Stimulated activated CD8-positive, alpha-beta memory T cell treated with anti-CD3 and anti-CD28 coated beads, Interleukin-7, amount 100 ng/mL, for 24 hours (primary cell): Measurements from ENCODE around the gene IL15.
"Not testable (repeated sequence)": the region's sequence is repeated elsewhere in the genome, so short reads cannot be mapped to it uniquely, and the experiment has no call there.

ENCODE experiments used
- DNase-seq: peaks from one replicate; pipeline ENCODE4 v3.0.0-alpha.2; 2020; ENCODE audit warnings: low read depth

The IL15 gene

DNA sequence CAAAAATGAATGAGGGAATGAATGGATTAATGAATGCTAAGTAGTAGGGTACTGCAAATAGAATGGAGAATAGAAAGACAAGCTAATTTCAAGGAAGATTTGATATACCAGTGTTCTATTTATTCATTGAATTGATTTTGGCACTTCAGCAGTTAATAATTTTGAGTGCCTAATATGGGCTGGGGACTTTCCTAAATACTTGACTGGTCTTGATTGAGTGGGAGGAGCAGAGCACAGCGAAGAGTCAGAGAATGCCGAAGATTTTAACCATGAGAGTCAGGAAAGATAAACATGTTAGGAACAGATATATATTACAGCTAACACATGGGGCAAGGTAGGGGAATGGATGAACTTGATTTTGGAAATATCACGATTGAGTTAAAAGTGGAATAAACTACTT, 10.6 kb downstream of the IL15 start:
- DNase-seq = no peak

DNA sequence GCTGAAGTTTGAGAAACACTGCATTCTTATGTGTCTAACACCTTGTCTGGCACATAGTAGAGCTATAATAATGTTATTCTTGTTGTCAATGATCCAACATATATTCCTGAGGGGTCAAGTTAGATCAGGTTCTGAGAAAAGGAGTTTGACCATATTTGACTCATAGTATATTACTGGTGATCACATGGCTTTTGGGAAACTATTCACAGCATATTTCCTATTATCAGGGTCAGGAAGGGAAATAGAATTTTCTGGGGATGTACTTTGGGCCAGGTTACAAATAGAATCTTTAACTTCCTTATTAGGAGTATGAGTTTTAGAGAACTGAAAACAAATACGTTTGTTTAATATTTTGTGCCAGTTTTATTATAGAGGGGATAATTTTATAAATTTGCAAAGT, 11.6 kb downstream of the IL15 start:
- no peak for DNase-seq

DNA sequence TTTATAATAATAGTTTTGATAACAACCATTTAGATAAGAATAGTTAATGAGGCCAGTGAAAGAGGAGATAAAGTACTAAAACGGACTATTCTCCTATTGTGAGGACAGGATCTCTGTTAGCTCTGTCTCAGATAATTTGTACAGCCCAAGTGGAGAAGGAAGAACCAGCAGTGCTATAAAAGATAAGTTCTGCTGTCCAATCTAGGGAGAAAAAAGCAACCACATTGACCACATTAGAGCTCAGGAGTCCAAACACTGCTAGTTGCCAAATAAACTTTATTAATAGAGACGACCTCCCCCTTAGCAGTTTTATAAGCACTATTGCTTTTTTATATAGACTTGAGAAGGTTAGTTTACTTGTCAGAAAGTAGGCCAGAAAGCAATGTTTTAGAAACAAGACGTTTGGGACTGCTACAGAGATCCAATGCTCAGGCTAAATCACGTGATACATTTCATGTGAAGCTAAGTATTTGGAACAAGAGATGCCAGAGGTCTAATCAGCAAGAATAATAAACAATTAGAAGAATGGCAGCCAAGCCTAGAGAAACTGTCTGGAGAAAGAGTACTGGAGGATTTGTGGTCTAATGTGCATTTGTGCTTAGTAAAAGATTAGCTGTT, 15.9 kb downstream of the IL15 start:
- DNase-seq = no peak

DNA sequence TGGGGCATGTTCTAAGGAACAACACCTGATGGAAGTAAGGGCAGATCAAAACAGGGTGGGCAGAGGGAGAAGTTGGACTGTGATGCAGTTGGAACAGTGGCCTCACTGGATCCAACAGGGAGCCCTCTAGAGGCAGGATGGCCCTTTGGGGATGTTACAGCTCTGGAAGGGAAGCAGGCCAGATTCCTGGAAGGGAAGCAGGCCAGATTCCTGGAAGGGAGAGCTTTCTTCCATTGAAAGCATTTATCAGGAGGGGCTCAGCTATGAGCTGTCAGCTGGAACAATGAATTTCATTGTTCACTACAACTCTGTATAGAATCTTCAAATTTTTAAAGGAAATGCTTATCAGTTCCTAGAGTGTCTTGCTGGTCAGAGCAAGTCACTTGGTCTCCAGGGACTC, 17.7 kb downstream of the IL15 start:
- DNase-seq = no peak

DNA sequence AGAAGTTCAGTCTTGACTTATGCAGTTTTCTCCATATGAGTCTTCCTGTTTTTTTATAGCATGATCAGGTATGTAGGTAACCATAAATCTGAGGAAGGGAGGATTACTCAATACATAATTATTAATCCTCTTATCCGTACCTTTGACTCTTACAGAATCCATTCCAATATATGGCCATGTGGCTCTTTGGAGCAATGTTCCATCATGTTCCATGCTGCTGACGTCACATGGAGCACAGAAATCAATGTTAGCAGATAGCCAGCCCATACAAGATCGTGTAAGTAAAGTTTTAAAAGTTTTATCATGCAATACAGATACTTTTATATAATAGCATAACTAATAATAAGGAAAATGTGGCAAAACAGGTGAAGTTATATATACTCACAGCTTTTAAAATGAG, 19.6 kb downstream of the IL15 start:
- DNase-seq = no peak

DNA sequence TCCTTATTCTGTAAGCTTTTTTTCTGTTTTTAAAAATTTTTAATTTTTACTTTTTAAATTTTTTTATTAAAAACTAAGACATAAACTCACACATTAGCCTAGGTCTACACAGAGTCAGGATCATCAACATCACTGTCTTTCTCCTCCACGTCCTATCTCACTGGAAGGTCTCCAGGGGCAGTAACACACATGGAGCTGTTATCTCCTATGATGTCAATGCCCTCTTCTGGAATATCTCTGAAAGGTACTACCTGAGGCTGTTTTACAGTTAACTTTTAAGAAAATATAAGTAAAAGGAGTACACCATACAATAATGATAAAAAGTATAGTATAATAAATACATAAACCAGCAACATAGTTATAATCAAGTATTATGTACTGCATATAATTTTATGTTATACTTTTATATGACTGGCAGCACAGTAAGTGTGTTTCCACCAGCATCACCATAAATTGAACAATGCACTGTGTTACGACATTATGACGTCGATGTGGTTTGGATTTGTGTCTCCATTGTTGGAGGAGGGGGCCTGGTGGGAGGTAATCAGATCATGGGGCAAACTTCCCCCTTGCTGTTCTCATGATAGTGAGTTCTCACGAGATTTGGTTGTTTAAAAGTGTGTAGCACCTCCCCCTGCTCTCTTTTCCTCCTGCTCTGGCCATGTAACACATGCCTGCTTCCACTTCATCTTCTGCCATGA, 21.3 kb downstream of the IL15 start:
- DNase-seq = no peak

DNA sequence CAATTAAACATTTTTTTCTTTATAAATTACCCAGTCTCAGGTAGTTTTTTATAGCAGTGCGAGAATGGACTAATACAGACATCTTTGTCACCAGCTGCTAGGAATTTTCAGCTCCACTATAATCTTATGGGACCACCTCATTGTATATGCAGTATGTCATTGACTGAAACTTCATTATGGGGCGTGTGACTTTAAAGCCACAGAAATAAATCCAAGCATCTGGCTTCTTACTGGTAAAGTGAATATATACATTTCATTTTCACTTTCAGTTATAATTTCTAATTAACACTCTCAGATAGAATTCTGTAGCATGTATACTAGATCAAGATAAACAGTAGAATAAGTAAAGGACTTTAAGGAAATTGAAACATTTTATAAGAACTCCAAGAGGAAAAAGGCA, 21.9 kb downstream of the IL15 start:
- no peak for DNase-seq

DNA sequence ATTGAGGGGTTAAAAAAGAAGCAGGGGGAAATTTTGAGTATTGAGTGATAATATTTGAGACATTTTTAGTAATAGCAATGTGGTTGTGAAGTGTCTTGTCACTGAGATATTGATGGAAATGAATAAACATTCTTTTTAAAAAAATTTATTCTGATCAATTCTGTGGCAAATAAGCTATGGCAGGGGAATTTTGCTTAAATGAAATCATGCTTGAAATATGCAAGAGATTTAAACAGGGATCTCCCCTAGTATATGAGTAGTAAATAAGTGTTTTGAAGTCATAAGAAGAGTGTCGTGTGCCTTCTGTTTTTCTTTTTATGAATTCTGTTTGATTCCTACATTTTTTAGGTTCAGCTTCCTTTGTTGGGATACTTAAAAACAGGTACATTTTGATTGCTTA, 23.2 kb downstream of the IL15 start:
- no peak for DNase-seq

DNA sequence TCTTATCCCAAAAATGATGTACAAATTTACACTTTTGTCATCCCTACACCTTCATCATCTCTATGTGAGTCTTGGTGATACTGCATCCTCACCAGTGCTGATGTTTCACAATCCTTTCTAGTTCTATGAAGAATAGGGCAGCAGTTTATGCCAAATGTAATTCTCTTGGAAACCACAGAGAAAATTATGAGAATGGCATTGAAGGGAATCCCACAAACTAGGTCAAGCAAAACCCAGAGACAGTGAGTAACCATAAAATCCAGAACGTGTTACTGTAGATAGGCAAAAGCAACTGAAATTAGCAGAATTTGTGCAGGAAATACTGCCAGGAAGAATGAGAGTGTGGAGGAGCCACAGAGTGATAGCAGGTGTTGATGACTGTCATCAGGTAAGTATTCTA, 24.5 kb downstream of the IL15 start:
- DNase-seq = no peak

DNA sequence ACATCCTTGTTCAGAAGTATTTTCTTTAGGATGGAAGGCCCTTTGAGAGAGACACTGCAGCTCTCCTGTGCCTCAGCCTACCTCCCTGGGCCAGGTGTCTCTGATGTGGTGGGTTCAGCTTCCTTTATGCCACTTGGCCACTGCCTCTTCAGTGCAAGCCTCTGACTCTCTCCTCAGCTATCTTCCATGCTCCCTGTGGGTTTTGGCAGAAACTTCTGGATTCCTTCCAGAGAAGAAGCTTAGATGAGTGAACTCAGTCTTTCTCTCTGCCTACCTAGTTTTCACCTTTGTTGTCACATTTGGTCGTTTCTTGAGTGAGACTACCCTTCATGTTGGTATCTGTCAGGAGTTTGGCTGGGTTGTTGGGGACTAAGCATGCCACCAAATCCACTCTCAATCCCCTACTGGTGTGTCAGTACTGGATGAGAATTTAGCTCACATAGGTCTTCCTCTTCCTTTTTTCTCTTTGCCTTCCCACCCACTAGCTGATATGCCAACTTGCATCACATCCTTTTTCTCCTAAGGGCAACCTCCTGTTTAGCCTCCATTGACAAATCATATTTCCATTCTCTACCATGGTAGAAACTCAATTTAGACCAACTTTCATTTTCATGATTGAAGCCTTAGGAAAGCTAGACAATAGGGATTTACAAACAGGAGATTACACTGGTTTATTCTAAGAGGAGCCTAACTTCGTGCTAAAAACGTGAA, 32.0 kb downstream of the IL15 start:
- DNase-seq = no peak

DNA sequence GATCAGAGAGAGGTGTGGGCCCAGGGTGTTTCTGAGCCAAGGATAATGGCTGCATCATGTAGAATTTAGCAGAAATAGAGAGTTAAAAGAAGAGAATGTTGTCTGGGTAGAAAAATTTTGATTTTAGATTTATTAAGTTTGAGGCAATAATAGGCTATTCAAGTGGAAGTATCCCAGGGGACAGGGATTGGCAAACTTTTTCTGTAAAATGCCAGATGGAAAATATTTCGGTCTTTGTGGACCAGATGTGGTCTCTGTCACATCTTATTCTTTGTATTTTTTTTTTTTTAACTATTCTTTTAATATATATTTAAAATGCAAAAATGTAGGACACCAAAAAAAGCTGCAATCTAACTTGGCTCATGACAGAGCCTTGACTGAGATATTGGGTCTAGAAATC, 33.1 kb downstream of the IL15 start:
- DNase-seq = no peak

DNA sequence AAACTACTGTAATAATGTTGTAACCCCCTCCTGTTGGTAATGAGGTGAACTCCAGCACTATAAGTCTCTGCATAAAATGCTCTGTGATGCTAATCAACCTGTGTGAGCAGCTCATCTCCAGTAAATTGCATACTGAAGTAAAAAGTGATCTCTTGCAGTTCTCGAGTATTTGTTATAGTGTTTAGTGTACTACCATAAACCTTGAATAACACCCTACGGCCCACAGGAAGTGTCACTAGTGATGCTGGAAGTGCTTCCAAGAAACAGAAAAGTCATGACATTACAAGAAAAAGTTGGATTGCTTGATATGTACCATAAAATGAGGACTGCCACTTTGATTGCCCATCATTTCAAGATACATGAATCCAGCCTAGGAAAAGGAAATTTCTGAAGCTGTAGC, 39.0 kb downstream of the IL15 start:
- no peak for DNase-seq

DNA sequence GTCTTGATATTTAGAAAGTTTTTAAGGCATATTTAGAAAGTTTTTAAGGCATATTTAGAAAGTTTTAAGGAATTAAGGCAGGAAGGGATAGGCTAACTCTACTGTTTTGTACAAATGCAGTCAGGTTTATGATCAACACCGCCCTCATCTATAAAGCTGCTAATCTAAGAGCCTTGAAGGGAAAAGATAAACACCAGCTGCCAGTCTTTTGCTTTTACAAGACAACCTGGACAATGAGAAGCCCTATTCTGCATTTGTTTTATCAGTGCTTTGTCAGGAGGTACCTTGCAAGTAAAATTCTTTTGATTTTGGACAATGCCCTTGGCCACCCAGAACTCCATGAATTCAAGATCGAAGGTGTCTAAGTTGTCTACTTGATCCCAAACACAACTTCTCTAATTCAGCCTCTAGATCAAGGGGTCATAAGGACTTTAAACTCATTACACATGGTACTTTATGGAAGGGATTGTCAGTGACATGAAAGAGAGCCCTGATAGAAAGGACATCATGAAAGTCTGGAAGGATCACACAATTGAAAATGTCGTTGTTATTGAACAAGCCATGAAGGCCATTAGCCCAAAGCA, 39.8 kb downstream of the IL15 start:
- DNase-seq = no peak

DNA sequence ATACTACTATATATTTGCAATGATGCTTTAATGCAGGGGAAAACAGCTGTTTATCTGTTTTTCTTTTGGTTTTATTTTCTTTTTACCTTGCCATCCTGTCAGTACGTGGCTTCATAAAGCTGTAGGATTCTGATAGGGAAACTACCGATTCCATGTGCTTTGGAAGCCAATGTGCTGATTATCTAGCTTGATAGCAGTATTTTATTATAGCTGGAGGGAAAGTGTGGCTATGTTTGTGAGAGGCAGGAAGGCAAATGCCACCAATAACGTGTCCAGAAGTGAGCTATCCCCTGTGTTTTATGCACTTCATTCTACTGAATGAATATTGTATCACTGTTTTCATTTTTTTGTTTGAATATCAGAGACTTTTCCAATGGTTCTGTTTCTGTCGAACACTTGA, 43.7 kb downstream of the IL15 start:
- no peak for DNase-seq

DNA sequence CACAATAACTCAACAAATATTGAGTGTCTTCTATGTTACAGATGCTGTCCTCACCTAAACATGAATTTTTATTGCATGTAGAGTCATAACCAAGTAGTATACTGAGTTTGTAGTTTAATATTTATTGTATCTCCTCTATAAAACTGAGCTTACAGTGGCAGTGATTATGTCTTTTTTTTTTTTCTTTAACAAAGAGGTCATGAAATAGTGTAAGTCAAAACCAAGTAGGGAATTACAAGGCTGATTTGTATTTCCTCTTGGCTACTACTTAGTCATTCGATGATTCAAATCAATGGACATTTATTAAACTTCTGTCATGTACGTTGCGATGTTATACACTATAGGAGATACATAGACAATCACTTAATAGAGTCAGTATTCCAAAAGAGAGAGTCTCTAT, 48.4 kb downstream of the IL15 start:
- DNase-seq = no peak

DNA sequence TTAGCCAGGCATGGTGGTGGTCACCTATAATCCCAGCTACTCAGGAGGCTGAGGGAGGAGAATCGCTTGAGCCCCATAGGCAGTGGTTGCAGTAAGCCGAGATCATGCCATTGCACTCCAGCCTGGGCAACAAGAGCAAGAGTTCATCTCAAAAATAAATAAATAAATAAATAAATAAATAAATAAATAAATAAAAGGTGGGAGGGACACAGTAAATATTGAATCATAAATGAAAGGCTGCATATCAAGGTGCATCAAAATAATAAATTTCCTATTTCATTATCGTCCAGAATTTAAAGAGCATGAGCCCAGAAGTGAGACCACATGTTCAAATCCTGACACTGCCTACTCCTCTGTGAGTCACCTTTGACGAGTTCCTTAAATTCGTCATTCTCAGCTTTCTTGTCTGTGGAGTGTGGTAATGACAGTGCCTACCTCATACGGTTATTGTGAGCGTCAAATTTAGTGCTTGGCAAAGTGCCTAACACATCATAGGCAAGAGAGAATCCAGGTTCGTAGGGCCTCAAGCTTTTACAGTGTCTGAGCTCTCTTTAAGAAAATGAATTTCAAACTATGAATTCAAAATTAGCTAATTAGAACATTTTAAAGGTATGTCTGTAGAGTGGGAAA, 49.9 kb downstream of the IL15 start:
- DNase-seq = no peak

DNA sequence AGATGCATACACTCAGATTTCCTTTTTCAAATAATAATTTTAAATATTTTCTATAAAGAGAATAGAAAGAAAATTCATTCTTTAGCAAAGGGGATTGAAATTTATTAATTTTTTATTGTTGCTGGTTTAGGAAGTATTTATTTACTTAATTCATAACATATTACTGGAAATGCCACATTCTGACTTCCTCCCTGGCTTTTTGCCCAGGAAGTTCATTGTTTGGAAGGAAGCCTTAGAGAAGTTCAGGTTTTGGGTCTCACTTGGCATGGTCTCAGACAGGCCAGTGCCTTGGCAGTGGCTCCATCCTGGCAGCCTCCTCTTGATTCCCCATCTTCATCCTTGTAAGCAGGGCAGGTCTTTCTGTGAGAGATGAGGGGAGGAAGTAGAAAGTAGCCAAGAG, 50.5 kb downstream of the IL15 start:
- no peak for DNase-seq

DNA sequence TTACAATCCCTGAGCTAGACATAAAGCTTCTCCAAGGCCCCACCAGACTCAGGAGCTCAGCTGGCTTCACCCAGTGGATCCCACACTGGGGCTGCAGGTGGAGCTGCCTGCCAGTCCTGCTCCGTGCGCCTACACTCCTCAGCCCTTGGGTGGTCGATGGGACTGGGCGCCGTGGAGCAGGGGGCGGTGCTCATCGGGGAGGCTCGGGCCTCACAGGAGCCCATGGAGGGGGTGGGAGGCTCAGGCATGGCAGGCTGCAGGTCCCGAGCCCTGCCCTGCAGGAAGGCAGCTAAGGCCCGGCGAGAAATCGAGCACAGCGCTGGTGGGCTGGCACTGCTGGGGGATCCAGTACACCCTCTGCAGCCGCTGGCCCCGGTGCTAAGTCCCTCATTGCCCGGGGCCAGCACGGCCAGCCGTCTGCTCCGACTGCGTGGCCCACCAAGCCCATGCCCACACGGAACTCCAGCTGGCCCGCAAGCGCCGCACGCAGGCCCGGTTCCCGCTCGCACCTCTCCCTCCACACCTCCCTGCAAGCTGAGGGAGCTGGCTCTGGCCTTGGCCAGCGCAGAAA, 53.4 kb downstream of the IL15 start:
- not testable (repeated sequence) for DNase-seq

DNA sequence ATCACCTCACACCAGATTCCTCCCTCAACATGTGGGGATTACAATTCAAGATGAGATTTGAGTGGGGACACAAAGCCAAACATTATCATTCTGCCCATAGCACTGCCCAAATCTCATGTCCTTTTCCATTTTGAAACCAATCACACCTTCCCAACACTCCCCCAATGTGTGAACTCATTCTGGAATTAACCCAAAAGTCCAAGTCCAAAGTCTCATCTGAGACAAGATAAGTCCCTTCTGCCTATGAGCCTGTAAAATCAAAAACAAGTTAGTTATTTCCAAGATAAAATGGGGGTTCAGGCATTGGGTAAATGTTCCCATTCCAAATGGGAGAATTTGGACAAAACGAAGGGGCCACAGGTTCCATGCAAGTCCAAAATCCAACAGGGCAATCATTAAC, 54.9 kb downstream of the IL15 start:
- DNase-seq = not testable (repeated sequence)

DNA sequence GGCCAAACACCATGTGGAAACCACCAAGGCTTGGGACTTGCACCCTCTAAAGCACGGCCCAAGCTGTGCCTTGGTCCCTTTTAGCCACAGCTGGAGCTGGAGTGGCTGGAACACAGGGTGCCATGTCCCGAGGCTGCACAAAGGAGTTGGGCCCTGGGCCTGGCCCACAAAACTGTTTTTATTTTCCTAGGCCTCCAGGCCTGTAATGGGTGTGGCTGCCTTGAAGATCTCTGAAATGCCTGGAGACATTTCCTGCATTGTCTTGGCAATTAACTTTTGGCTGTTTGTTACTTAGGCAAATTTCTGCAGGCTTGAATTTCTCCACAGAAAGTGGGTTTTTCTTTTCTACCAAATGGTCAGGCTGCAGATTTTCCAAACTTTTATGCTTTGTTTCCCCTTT, 55.7 kb downstream of the IL15 start:
- no peak for DNase-seq

DNA sequence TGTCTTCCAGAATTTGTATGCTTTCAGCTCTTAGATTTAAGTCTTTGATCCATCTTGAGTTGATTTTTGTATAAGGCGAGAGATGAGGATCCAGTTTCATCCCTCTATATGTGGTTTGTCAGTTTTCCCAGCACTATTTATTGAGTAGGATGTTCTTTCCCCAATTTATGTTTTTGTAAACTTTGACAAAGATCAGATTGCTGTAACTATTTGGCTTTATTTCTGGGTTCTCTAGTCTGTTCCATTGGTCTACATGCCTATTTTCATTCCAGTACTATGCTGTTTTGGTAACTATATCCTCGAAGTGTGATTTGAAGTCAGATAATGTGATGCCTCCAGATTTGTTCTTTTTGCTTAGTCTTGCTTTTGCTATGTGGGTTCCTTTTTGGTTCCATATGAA, 60.7 kb downstream of the IL15 start:
- no peak for DNase-seq

DNA sequence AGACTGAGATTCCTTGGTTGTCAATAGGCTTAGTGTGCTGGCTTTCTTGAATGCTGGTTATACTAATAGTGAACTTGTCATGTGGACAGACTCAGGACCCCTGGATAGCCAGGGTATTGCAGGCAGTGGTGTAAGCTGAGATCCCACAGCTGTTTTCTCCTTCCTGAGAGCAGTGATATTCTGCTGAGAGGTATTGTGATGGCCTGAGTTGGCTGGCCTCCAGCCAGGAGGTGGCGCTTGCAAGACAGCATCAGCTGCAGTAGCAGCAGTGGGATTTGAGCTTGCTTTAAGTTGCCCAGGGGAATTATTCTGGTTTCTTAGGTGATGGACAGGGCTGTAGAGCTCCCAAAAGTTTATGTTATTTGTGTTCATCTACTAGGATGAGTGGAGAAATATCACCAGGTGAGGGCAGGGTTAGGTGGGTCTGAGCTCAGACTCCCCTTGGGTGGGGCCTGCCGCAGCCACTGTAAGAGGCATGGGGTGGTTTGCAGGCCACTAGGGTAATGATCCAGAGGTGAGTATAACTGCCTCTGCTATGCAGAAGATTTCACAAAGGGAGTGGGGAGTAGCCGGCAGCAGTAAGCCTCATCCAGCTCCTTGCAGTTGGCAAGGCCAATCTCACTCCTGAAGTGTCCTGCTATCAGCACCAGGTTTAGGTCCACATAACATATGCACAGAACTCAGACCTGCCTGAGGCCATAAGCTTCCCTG, 66.2 kb downstream of the IL15 start:
- DNase-seq = no peak
